ENCODE results near the gene PTPRN2.
A peak's percentile ranks its signal among the peaks of the same experiment; 100 is the strongest.
"Not testable (repeated sequence)": the region's sequence is repeated elsewhere in the genome, so short reads cannot be mapped to it uniquely, and the experiment has no call there.

Gene PTPRN2

DNA sequence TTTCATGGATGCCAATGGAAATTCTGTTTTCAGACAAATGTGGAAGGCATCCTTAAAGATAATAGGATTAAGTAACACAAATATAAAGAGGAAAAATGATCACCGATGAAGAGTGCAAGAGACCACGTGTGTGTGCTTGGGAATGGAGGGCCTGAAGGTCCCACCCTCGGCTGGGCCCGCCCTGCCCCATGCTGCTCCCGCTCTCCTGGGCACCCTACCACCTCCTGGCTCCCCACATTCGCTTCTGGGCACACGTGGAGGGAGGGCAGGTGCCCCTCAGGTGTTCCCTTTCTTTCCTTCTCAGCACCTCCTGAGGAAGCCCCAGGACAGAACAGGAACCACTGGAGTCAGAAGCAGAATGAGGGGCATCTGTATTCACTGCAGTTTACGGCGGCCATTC lies 883.3 kb downstream of the PTPRN2 start:
- no peak for DNase-seq

DNA sequence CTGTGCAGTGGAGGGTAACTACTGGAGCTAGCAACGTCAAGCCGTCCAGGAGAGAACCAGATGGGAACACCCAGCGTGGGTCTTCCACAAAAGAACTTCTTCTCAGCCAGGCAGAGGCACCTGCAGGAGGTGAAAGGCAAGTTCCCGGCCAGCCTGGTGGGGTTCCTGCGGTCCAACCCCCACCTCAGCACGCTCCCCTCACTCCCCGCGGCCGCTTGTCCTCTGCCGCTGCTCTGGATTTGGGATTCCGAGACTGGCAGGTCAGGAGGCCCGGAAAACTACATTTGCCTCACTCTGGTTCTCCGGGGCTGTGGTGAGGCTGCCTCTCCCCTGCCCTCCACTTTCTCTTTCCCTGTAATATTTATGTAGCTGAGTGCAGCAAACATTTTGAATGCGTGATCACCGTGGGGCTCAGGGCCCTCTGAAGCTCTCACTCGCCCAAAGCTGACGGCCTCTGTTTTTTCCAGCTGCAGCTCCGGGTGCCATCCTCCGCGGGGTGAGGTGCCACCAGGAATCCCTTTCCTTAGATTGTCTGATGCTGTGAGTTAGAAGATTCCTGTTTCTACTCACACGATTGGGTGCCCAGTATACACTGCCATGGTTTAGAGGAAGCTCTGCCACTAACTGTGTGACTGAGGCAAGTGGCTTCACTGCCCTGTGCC lies 884.0 kb downstream of the PTPRN2 start:
- DNase-seq: no peak

DNA sequence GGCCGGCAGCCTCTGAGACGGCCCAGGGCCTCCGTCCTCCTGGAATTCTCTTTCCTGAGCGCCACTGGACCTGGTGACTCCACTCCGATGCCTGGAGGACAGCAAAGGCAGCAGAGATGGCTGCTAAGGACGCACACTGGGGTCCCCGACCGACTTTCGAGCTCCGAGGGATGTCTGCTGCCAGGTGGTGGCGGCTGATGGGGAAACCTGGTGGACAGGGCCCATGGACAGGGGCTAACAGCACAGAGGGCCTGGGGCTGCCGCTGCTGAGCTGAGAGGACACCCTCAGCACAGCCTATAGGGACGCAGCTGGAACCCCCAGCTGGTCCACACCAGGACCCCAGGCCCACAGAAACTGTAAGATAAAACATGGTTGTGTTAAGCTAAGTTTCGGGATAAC lies 884.5 kb downstream of the PTPRN2 start:
- DNase-seq: no peak

DNA sequence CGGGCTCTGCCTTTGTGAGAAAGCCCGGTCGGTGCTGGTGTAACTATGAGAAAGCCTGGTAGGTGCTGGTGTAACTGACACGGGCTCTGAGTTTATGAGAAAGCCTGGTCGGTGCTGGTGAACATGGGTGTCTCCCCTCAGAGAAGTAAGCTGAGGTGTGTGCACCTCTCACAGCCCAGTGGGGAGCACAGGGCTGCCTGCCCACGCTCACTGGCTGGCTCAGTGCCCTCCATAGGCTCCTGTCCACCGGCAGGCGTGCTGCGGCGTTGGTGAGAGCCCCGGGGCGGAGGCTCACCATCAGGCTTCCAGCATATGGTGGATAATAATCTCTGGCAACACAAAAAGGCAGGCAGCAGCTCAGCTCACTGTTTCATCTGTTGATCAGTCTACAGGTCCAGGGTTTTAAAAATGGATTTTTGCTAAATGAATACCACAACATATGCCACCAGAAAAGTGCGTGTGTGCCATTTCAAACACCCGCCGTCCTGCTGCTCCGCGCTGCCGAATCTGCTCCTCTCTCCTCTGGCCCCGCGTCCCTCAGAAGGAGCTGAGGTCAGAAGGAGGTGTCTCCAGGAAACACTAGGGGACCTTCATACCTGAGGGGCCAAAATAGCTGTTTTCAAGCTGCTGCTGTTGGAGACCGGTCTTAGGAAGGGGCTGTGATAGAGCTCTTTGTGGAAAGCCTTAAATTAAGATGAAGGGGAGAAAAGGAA lies 885.2 kb downstream of the PTPRN2 start:
- DNase-seq: no peak

DNA sequence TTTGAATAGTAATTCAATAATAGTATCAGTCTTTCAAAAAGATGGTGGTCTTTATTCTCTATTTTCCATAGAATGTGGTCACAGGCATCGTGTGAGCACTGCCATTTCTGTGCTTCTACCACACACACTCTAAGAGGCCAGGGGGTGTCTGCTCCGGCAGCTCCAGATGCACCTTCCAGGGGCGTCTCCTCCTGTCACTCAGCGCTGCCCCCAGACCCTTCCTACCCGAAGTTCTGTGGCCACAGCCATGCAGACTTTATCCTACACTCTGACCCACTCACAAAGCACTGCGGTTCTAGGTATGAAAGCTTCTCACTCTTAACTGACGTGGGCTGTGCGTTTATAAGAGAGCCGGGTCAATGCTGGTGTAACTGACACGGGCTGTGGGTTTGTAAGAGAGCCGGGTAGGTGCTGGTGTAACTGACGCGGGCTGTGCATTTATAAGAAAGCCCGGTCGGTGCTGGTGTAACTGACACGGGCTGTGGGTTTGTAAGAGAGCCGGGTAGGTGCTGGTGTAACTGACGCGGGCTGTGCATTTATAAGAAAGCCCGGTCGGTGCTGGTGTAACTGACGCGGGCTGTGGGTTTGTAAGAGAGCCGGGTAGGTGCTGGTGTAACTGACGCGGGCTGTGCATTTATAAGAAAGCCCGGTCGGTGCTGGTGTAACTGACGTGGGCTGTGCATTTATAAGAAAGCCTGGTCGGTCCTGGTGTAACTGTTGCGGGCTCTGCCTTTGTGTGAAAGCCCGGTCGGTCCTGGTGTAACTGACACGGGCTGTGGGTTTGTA lies 886.0 kb downstream of the PTPRN2 start:
- not testable (repeated sequence) for DNase-seq

DNA sequence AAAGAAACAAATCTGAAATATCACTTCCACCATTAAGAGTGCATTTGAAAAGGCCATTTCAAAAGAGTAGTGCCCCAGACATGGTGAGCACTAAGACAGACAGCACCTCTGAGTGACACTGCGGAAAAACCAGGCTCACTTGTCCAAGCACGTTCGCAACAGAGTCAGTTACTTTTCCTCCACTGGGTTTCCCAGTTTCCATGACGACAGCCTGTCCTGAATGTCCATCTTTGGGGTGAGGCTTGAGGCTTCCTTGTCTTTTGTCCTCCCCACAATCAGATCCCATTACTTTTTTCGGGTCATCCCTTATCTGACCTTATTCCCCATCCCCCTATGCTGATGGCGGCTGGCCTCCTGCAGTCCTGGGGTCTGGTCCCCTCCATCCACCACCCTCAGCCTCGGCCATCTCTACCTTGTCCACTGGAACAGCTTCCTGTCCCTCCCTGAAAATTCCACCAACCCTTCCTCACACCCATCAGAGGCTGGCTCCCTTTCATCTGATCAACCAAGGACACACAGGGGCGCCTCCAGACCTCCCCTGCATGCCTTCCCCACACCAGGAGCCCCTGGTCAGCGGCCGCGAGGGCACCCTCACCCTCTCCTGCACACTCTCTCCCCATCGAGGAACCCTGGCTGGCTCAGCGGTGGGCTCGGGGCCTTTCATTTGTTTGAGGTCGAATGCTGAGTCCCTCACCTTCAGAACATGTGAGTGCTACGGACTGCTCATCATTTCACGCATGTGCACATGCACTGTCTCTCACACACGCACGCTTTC lies 887.2 kb downstream of the PTPRN2 start:
- DNase-seq: no peak

DNA sequence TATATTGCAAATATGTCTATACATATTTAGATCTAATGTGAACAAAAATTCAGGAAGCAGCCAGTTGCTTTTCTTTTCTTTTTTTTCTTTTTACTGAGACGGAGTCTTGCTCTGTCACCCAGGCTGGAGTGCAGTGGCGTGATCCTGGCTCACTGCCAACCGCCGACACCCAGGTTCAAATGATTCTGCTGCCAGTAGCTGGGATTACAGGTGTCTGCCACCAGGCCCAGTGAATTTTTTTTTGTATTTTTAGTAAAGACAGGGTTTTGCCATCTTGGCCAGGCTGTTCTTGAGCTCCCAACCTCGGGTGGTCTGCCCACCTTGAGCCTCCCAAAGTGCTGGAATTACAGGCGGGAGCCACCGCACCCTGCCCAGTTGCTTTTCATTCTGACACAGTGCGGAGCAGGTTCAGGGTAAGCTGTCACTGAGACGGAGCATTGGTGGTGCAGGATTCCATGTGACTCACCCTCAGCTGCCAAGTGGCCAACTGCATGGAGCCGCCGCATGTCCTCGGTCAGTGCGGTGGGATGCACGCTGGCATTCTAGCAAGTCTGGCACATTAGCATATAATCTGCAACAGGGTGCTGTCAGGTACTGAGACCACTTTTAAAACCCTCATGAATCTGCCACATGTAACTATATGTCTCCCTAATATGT lies 888.1 kb downstream of the PTPRN2 start:
- no peak for DNase-seq

DNA sequence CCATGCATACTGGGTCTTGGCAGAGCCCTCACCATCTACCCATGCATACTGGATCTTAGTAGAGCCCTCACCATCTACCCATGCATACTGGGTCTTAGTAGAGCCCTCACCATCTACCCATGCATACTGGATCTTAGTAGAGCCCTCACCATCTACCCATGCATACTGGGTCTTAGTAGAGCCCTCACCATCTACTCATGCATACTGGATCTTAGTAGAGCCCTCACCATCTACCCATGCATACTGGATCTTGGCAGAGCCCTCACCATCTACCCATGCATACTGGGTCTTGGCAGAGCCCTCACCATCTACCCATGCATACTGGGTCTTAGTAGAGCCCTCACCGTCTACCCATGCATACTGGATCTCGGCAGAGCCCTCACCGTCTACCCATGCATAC lies 890.3 kb downstream of the PTPRN2 start:
- not testable (repeated sequence) for DNase-seq

DNA sequence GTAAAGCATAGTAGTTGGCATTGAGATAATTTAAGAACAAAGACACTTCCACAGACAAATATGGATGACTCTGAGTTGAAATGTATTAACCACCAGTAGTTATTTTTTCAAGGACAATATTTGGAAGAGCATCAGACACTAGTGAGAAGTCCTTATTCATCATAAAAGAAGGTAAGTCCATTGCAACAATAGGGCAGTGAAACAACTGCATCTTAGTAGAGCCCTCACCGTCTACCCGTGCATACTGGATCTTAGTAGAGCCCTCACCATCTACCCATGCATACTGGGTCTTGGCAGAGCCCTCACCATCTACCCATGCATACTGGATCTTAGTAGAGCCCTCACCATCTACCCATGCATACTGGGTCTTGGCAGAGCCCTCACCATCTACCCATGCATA lies 892.0 kb downstream of the PTPRN2 start:
- not testable (repeated sequence) for DNase-seq

DNA sequence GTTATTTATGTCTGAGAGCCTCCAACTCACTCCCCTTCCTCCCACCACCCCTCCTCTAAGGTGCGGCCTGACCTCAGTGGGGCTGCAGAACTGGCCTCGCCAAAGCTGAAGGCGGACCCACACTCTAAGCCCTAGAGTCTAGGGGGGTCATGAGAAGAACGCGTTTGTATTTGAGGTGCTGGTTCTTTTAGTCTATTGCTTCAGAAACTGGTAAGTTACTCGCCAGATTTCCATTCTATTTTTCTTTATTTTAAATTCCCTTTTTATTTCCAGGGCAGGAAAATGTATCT lies 893.3 kb downstream of the PTPRN2 start:
- no peak for DNase-seq

DNA sequence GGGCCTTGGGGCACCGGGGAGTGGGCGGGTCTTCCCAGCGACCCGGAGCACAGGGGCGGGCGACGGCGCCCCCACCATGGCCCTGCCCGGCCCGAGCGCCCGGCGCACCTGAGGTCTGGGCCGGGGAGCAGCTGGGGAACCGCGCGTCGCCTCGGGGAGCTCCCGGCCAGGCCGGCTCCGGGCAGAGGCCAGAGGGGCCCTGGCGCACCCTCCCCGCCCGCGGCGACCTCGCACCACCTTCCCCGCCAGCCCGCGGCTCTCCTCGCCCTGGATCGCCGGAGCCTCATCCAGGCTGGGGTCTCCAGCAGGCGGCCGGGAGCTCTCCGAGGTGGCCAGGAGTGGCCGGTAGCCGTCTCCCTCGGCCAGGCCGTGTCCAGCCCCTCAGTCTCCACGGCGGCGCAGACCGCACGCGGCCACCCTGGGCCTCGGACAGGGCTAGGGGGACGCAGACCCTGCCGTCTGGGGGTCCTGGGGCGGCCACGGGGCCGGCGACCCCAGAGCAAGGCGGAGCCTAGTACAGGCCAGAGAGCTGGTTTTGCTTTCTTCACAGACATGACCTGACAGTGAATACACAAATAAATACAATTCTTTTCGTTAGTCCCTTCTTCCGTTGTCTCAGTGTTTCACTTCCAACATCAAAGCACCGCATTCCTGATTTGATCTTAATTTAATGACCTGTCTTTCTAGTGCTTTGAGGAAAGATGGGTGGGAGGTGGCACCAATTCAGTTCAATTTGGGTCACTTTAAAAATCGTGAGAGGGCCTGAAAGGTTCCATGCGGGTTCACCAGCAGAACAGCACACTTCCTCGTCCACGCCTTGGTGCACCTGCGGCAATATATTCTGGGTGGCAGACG lies 893.9 kb downstream of the PTPRN2 start:
- DNase-seq: no peak

DNA sequence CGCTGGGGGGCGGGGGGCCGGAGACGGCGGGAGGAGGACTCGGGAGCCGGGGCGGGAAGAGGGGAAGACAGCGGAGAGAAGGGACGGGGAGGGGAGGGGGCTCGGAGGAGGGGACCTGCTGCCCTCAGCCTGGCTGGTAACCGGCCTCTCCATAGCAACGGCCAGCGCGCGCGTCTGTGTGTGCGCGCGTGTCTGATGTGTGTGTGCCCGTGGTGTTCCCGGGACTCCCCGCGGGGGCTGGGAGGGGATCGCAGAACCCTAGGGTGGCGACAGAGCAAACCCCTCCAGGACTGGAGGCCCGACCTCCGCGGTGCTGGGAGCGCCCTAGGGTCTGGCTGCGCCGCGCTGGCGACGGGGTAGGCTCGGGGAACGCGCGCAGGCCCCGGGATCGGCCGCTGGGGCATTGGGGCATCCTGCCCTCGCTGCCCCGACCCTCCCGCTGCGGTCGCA lies 894.5 kb downstream of the PTPRN2 start:
- no peak for DNase-seq

DNA sequence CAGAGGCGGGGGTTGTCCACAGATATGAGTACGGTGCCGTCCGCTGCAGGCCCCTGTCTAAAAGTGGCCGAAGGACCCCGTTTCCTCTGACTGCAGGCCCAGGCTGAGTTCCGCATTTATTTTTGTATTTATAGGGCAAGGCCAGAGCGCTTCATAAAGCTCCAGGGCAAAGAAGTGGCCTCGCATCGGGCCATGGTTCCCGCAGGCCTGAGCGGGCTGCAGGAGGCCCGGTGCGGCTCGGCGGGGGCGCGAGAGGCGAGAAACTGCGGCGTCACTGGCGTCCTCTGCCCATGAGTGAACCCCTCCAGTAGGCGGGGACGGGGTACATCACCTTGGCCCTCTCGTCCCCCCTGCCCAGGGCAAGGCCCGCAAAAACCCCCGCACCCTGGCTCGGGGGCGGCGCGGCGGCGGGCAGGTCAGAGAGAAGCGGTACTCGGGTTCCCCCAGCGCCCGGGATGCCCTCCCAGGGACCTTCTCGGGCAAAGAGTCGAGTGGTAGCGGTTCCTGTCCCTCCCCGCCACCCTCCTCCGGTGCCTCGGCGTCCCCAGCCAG lies 895.1 kb downstream of the PTPRN2 start:
- DNase-seq: no peak

DNA sequence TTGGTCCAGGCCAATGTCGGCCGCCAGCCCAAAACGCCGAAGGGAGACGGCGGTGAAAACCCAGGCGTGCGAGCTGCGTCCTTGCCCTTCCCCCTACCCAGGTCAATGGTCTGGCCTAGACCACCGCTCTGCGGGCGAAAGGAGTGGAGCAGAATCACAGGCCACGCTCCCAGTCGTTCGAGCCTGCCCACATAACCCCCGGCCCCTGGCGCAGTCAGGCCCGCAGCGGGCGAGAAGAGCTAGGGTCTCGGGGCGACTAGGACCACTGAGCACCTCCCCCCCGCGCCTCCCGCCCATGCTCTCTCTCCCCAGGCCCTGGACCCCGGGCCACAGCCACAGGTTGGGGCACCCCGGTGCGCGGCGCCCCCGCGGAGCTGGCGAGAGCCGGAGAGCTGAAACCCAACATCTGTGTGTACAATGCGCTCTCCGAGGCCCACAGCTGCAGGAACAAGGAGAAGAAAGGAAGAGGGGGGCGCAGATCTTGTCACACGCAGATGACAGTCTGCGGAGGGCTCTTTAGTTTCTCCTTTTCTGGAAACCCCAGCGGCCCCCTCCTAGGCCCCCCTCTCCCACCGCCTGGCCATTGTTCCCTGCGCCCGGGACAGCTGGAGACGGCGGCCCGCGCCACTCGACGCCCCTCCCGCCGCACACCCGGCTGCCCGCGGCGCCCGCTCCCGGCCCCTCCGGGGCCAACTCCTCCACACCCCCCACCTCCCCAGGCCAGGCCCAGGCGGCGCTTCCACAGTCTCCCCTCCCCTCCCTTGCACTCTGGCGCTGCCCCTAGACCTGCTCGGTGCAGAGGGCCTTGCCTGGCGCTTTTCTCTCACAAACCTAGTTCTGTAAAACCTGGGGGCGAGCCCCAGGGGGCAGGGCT lies 895.8 kb downstream of the PTPRN2 start:
- no peak for DNase-seq

DNA sequence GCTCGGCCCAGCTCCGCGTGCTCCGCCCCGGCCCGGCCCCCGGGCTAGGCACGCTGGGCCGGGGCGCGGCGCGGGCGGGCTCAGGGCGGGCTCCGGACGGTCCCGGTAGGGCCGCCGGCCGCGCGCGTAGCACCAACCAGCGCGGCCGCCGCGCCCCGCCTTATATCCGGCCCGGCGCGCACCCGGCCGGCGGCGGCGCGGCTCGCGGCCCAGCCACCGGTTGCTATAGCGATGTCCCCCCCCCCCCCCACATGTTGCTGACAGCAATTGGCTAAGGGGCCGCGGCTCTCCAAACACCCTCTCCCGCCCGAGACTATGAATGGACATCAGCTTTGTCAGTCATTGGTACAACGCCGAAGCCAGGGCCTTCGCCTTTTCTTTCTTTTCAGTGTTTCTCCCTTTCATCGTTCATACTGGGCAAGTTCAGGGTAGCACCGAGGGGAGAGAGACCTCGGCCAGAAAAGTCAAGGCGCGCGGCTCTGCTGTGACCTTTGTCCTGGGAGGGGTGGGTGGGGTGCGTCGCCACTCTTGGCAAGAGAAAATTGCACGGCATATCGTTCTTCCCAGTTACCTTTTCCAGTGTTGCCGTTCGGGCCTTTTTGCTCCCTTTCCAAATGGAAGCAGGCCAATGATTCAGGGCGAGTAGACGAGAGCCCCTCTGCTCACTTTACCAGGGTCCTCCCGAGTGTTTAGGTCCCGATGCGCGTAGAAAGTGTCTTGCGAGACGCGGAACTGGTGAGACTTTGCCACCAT lies 896.6 kb downstream of the PTPRN2 start:
- DNase-seq: peak; percentile 82

DNA sequence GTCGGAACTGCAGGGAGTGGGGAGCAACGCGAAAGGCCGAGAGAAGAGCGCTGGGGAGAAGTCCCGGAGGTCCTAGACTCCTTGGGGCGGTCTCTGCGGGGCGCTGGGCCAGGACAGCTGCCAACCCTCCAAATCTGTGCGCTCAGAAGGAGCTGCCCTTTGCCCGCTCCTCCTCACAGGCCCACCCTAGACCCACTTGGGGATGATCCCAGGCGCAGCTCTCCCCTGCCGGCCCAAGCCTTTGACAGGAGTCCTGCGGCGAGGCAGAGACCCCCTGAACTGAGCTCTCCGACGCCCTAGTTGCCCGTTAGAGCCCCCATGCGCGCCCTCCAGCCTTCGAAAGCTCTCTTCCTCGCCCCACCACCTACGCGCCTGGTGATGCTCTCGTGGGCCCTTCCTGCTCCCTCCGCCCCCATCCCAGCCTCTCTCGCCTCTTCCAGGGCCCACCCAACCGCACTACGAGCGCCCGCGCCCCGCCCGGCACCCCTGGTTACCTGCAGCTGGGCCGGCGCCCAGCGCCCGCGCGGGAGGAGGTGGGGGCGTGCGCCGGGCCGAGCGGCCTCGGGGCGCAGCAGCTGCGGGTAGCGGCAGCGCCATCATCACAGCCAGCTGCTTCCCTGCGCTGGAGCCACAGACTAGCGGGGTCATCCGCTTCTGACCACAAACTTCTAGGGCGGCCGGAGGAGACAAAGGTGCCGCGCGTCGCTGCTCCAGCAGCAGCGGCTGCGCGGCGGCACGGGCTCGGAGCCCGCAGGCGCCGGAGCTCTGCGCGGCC lies 897.4 kb downstream of the PTPRN2 start:
- no peak for DNase-seq

DNA sequence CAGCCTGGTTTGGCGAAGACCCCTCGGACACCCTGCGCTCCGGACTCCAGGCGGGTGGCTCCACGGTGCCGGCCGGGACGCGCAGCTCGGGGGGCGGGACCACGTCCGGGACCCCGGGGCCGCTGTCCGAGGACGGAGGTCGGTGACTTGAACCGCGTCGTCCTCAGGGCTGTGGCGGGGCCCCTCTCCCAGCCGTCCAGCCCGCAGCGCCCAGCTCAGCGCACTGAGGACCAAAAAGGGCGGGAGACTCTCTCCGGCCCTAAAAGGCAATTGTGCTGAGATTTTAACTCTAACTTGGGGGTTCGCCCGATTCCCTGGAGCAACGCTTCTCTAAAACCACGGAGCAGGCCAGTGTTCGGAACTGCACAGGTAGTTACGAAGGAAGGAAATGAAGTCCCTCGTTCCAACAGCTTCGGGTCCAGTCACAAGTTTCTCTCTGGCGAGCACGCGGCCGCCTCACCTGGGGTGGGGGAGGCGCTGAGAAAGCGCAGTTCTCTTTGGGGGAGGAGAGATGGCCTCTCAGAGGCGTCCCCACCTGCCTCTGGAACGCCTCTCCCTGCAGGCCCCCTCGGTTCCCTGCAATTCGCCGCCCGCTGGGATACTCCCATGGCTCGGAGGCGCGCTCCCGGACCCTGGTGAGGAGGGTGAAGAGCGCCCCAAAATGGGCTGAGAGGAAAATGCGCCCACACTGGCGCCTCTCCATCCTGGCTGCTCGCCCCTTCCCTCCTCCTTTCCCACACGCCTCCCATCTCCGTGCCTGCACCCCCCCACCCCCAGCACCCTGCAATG lies 898.2 kb downstream of the PTPRN2 start:
- DNase-seq: no peak
